ENCODE measurements around the gene MAP6D1. TPM values are rescaled to one million over a fixed set of nuclear protein-coding genes. Genes with fewer than 3 reads are reported as not detected.

The MAP6D1 gene
- total and polyA plus RNA-seq, 9 donors = 24.0 to 47.1 (median 32.4) TPM

- peaks cover 48% of the 10 kb centered on the region for H3K36me3 ChIP-seq (ENCODE audit: control insufficient read depth, insufficient read depth, low read length)
- H3K27me3 ChIP-seq (ENCODE audit: control insufficient read depth, insufficient read depth, low read length) = no peaks in the 10 kb centered on the region
- H3K9me3 ChIP-seq (replicated peaks; ENCODE audit: control insufficient read depth, low read depth, low read length) = no peaks in the 10 kb centered on the region
- no peak for DNase-seq
- H3K4me1 ChIP-seq (ENCODE audit: control insufficient read depth, insufficient read depth, low read length) = peaks cover 9% of the 10 kb centered on the region
- 73% methylated on average over 10 of the region's 20 CpGs for WGBS (ENCODE audit: insufficient coverage)
- H3K27ac ChIP-seq (ENCODE audit: low read length) = no peak overlapping the region
- no peak overlapping the region for H3K4me3 ChIP-seq (ENCODE audit: low read length)
These were observed 8.5 kb downstream of the MAP6D1 start for GRCh38 chr3:183816681-183817510.

GRCh38 chr3:183815951-183816475 is 9.4 kb downstream of the MAP6D1 start:
- H3K36me3 ChIP-seq (ENCODE audit: control insufficient read depth, insufficient read depth, low read length) = peaks cover 56% of the 10 kb centered on the region
- H3K4me1 ChIP-seq (ENCODE audit: control insufficient read depth, insufficient read depth, low read length) = peaks cover 9% of the 10 kb centered on the region
- no peaks in the 10 kb centered on the region for H3K27me3 ChIP-seq (ENCODE audit: control insufficient read depth, insufficient read depth, low read length)
- no peak overlapping the region for H3K27ac ChIP-seq (ENCODE audit: low read length)
- 67% methylated on average over 10 of the region's 12 CpGs for WGBS (ENCODE audit: insufficient coverage)
- no peak for DNase-seq
- H3K9me3 ChIP-seq (replicated peaks; ENCODE audit: control insufficient read depth, low read depth, low read length) = no peaks in the 10 kb centered on the region
- H3K4me3 ChIP-seq (ENCODE audit: low read length) = no peak overlapping the region

GRCh38 chr3:183815563-183815940 is 9.8 kb downstream of the MAP6D1 start:
- Histone ChIP-seq H3K4me3 (ENCODE audit: low read length) (no peak overlapping the region), H3K27ac (ENCODE audit: low read length) (no peak overlapping the region), H3K27me3 (ENCODE audit: control insufficient read depth, insufficient read depth, low read length) (no peaks in the 10 kb centered on the region), H3K36me3 (ENCODE audit: control insufficient read depth, insufficient read depth, low read length) (peaks cover 60% of the 10 kb centered on the region), H3K4me1 (ENCODE audit: control insufficient read depth, insufficient read depth, low read length) (peaks cover 9% of the 10 kb centered on the region), H3K9me3 (replicated peaks; ENCODE audit: control insufficient read depth, low read depth, low read length) (no peaks in the 10 kb centered on the region)
- DNase-seq = no peak
- WGBS (ENCODE audit: insufficient coverage) = 73% methylated on average over 4 of the region's 9 CpGs

GRCh38 chr3:183814240-183814639 is 11.1 kb downstream of the MAP6D1 start:
- Histone ChIP-seq H3K27me3 (ENCODE audit: control insufficient read depth, insufficient read depth, low read length) (no peaks in the 10 kb centered on the region), H3K9me3 (replicated peaks; ENCODE audit: control insufficient read depth, low read depth, low read length) (no peaks in the 10 kb centered on the region), H3K36me3 (ENCODE audit: control insufficient read depth, insufficient read depth, low read length) (peaks cover 68% of the 10 kb centered on the region), H3K4me1 (ENCODE audit: control insufficient read depth, insufficient read depth, low read length) (peaks cover 9% of the 10 kb centered on the region), H3K27ac (ENCODE audit: low read length) (no peak overlapping the region), H3K4me3 (ENCODE audit: low read length) (no peak overlapping the region)
- WGBS (ENCODE audit: insufficient coverage) = no CpG with 5 or more reads among the region's 1 CpG
- no peak for DNase-seq

GRCh38 chr3:183812761-183813445 is 12.5 kb downstream of the MAP6D1 start:
- Histone ChIP-seq H3K9me3 (replicated peaks; ENCODE audit: control insufficient read depth, low read depth, low read length) (no peaks in the 10 kb centered on the region), H3K36me3 (ENCODE audit: control insufficient read depth, insufficient read depth, low read length) (peaks cover 80% of the 10 kb centered on the region), H3K27ac (ENCODE audit: low read length) (no peak overlapping the region), H3K4me1 (ENCODE audit: control insufficient read depth, insufficient read depth, low read length) (peaks cover 6% of the 10 kb centered on the region), H3K4me3 (ENCODE audit: low read length) (no peak overlapping the region), H3K27me3 (ENCODE audit: control insufficient read depth, insufficient read depth, low read length) (no peaks in the 10 kb centered on the region)
- 70% methylated on average over 7 of the region's 8 CpGs for WGBS (ENCODE audit: insufficient coverage)
- DNase-seq = no peak

GRCh38 chr3:183811638-183812037 is 13.7 kb downstream of the MAP6D1 start:
- Histone ChIP-seq H3K9me3 (replicated peaks; ENCODE audit: control insufficient read depth, low read depth, low read length) (no peaks in the 10 kb centered on the region), H3K36me3 (ENCODE audit: control insufficient read depth, insufficient read depth, low read length) (peaks cover 83% of the 10 kb centered on the region), H3K4me3 (ENCODE audit: low read length) (no peak overlapping the region), H3K27ac (ENCODE audit: low read length) (no peak overlapping the region), H3K4me1 (ENCODE audit: control insufficient read depth, insufficient read depth, low read length) (no peaks in the 10 kb centered on the region), H3K27me3 (ENCODE audit: control insufficient read depth, insufficient read depth, low read length) (no peaks in the 10 kb centered on the region)
- 92% methylated on average over 8 of the region's 11 CpGs for WGBS (ENCODE audit: insufficient coverage)
- no peak for DNase-seq

GRCh38 chr3:183810643-183811594 is 14.5 kb downstream of the MAP6D1 start:
- Histone ChIP-seq H3K4me3 (ENCODE audit: low read length) (no peak overlapping the region), H3K9me3 (replicated peaks; ENCODE audit: control insufficient read depth, low read depth, low read length) (no peaks in the 10 kb centered on the region)

GRCh38 chr3:183809270-183809669 is 16.1 kb downstream of the MAP6D1 start:
- no peak overlapping the region for H3K27ac ChIP-seq (ENCODE audit: low read length)
- H3K36me3 ChIP-seq (ENCODE audit: control insufficient read depth, insufficient read depth, low read length) = peaks cover 86% of the 10 kb centered on the region
- no peaks in the 10 kb centered on the region for H3K27me3 ChIP-seq (ENCODE audit: control insufficient read depth, insufficient read depth, low read length)
- H3K9me3 ChIP-seq (replicated peaks; ENCODE audit: control insufficient read depth, low read depth, low read length) = no peaks in the 10 kb centered on the region
- H3K4me1 ChIP-seq (ENCODE audit: control insufficient read depth, insufficient read depth, low read length) = no peaks in the 10 kb centered on the region
- DNase-seq = no peak
- H3K4me3 ChIP-seq (ENCODE audit: low read length) = no peak overlapping the region
- WGBS (ENCODE audit: insufficient coverage) = 100% methylated on average over 1 of the region's 5 CpGs

More at GRCh38 chr3:183810643-183811594, 14.5 kb downstream of the MAP6D1 start:
- no peaks in the 10 kb centered on the region for H3K27me3 ChIP-seq (ENCODE audit: control insufficient read depth, insufficient read depth, low read length)
- 91% methylated on average over 23 of the region's 24 CpGs for WGBS (ENCODE audit: insufficient coverage)
- H3K4me1 ChIP-seq (ENCODE audit: control insufficient read depth, insufficient read depth, low read length) = no peaks in the 10 kb centered on the region
- H3K27ac ChIP-seq (ENCODE audit: low read length) = no peak overlapping the region
- DNase-seq = no peak
- H3K36me3 ChIP-seq (ENCODE audit: control insufficient read depth, insufficient read depth, low read length) = peaks cover 83% of the 10 kb centered on the region

GRCh38 chr3:183808355-183808754 is 17.0 kb downstream of the MAP6D1 start:
- WGBS (ENCODE audit: insufficient coverage) = 76% methylated on average over 7 of the region's 11 CpGs
- Histone ChIP-seq H3K27ac (ENCODE audit: low read length) (no peak overlapping the region), H3K4me3 (ENCODE audit: low read length) (no peak overlapping the region), H3K36me3 (ENCODE audit: control insufficient read depth, insufficient read depth, low read length) (peaks cover 92% of the 10 kb centered on the region), H3K4me1 (ENCODE audit: control insufficient read depth, insufficient read depth, low read length) (no peaks in the 10 kb centered on the region), H3K27me3 (ENCODE audit: control insufficient read depth, insufficient read depth, low read length) (no peaks in the 10 kb centered on the region), H3K9me3 (replicated peaks; ENCODE audit: control insufficient read depth, low read depth, low read length) (no peaks in the 10 kb centered on the region)
- no peak for DNase-seq

Measured in muscle of leg (tissue), 11 donors.